ENCODE measurements around the gene AIG1. TPM values are rescaled to one million over a fixed set of nuclear protein-coding genes. Genes with fewer than 3 reads are reported as not detected.

Gene AIG1
- total RNA-seq, 2 experiments from 2014 or later, result 7.4 to 8.4 TPM

DNA sequence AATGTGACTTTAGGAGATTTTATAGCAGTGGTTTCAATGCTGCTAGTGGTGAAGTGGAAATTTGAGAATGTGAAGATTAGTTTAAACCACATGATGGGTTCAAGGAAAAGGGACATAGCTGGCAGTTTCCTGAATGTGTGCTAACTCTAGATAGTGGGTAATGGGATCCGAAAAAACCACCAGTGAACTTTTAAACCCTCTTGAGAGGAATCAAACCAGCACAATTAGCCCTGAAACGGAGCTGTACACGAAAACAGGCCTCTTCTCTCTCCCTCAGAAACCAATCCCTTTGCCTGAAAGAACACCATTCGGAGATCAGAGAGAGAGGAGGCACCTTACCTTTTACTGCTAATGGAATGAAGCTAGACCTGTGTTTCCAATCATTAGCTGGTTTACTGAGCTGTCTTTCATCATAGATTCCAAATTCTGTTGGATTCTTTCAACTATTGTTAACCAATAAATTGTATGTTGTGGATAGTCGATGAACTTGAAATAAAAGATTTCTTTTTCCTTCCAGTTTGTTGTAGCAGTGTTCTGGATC is 103.9 kb downstream of the AIG1 start:
- Histone ChIP-seq H3K4me1 (ENCODE audit: insufficient read depth, low read length) (no peaks in the 10 kb centered on the region), H3K27me3 (ENCODE audit: control insufficient read depth in 1 of 2, insufficient read depth in 2 of 2, low read length in 2 of 2) (no peaks in the 10 kb centered on the region), H3K4me3 (ENCODE audit: low read length) (no peak overlapping the region), H3K36me3 (ENCODE audit: insufficient read depth, low read length) (no peaks in the 10 kb centered on the region), H3K9me3 (ENCODE audit: control insufficient read depth in 1 of 2, insufficient read depth in 1 of 2, low read length in 2 of 2) (no peaks in the 10 kb centered on the region), H3K27ac (ENCODE audit: low read depth in 1 of 2, low read length in 2 of 2) (no peak overlapping the region)
- POLR2A ChIA-PET, result no interaction called here
- CTCF ChIA-PET, result no interaction called here
- H3K27ac Mint-ChIP-seq, result no peak overlapping the region
- no peak for DNase-seq
- no peaks in the 10 kb centered on the region for H3K9me3 Mint-ChIP-seq
- TF ChIP-seq CTCF (IDR thresholded peaks at IDR 0.05), result no peak
- peaks cover 30% of the 10 kb centered on the region for H3K36me3 Mint-ChIP-seq (ENCODE audit: low read depth)
- H3K4me1 Mint-ChIP-seq (ENCODE audit: low read depth), result no peaks in the 10 kb centered on the region
- no peaks in the 10 kb centered on the region for H3K27me3 Mint-ChIP-seq
- ATAC-seq (ENCODE audit: poor library complexity), result no peak
- H3K4me3 Mint-ChIP-seq, result no peak overlapping the region
- intact Hi-C loops (cut with DNase I, micrococcal nuclease), result no loop called here

- H3K27me3 Mint-ChIP-seq, result no peaks in the 10 kb centered on the region
- Histone ChIP-seq H3K27ac (ENCODE audit: low read depth in 1 of 2, low read length in 2 of 2) (no peak overlapping the region), H3K4me1 (ENCODE audit: insufficient read depth, low read length) (no peaks in the 10 kb centered on the region), H3K9me3 (ENCODE audit: control insufficient read depth in 1 of 2, insufficient read depth in 1 of 2, low read length in 2 of 2) (no peaks in the 10 kb centered on the region), H3K36me3 (ENCODE audit: insufficient read depth, low read length) (no peaks in the 10 kb centered on the region), H3K4me3 (ENCODE audit: low read length) (no peak overlapping the region), H3K27me3 (ENCODE audit: control insufficient read depth in 1 of 2, insufficient read depth in 2 of 2, low read length in 2 of 2) (no peaks in the 10 kb centered on the region)
- ATAC-seq (ENCODE audit: poor library complexity) (no peak), DNase-seq (no peak)
- peaks cover 34% of the 10 kb centered on the region for H3K36me3 Mint-ChIP-seq (ENCODE audit: low read depth)
- H3K4me1 Mint-ChIP-seq (ENCODE audit: low read depth), result no peaks in the 10 kb centered on the region
- H3K9me3 Mint-ChIP-seq, result no peaks in the 10 kb centered on the region
- no peak overlapping the region for H3K27ac Mint-ChIP-seq
- intact Hi-C loops (cut with DNase I, micrococcal nuclease), result no loop called here
- ChIA-PET CTCF (no interaction called here), POLR2A (no interaction called here)
- no peak overlapping the region for H3K4me3 Mint-ChIP-seq
- TF ChIP-seq CTCF (IDR thresholded peaks at IDR 0.05), result no peak
These were observed 104.7 kb downstream of the AIG1 start for GRCh38 chr6:143165315-143165855.

- CTCF ChIA-PET, result interaction anchor here (1.1 kb wide), 1 partner anchor 17 kb away, joined by 3 read pairs; no protein-coding TSS in a partner anchor
- H3K9me3 Mint-ChIP-seq, result no peaks in the 10 kb centered on the region
These were observed 105.6 kb downstream of the AIG1 start for GRCh38 chr6:143166247-143166695.

More at GRCh38 chr6:143166247-143166695, 105.6 kb downstream of the AIG1 start:
- no peak overlapping the region for H3K4me3 ChIP-seq (ENCODE audit: low read length)
- H3K4me1 ChIP-seq (ENCODE audit: insufficient read depth, low read length), result no peaks in the 10 kb centered on the region
- Mint-ChIP-seq H3K4me1 (ENCODE audit: low read depth) (no peaks in the 10 kb centered on the region), H3K27ac (no peak overlapping the region), H3K4me3 (no peak overlapping the region), H3K36me3 (ENCODE audit: low read depth) (peaks cover 42% of the 10 kb centered on the region), H3K27me3 (no peaks in the 10 kb centered on the region)
- H3K27me3 ChIP-seq (ENCODE audit: control insufficient read depth in 1 of 2, insufficient read depth in 2 of 2, low read length in 2 of 2), result no peaks in the 10 kb centered on the region
- no peaks in the 10 kb centered on the region for H3K36me3 ChIP-seq (ENCODE audit: insufficient read depth, low read length)
- no peaks in the 10 kb centered on the region for H3K9me3 ChIP-seq (ENCODE audit: control insufficient read depth in 1 of 2, insufficient read depth in 1 of 2, low read length in 2 of 2)
- POLR2A ChIA-PET, result no interaction called here
- no peak for TF ChIP-seq CTCF (IDR thresholded peaks at IDR 0.05)
- H3K27ac ChIP-seq (ENCODE audit: low read depth in 1 of 2, low read length in 2 of 2), result no peak overlapping the region
- intact Hi-C loops (cut with DNase I, micrococcal nuclease), result no loop called here
- ATAC-seq (ENCODE audit: poor library complexity) (no peak), DNase-seq (no peak)
